Ecto neural progenitor cell (in vitro differentiated cells): ENCODE data around the gene KCNMA1.

Experiments
- DNase-seq: peaks from one replicate; pipeline ENCODE4 v3.0.0-alpha.2; 2018; ENCODE audit warnings: low spot score

Gene KCNMA1

DNA sequence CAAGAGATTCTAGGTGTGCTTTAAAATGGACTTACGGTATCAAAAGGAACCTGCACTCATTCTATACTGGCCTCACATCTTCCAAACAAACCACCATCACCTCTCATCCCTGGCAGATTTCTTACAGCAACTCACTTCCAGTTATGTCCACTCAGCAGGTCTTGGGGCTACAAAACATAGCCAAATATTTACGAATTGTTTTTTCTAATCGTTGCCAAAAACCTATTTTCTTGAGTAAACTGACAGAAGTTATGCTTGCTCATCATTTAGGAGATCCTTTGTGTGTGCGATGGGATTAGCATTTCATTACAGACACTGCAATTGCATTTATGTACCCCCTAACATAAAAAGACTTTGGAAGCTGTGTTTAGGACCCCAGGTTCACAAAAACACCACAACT is 2.7 kb downstream of the KCNMA1 start:
- DNase-seq = no peak

DNA sequence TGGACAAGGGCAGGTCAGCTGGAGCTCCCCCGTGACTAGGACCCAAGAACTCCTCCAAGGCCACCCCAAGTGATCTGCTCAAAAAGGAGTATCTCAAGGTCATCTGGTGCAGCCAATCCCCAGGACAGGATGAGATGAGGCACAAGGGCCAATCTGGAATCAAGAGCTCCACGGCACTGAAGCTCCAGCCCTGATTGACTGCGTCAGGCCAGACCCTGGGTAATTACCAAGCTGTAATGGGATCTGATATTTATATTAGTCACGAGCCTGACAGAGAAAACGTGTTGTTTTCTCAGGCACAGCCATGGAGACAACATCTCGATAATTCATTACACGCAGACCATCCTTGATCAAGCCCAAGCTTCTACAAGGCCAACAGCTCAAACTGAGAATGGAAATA is 4.2 kb downstream of the KCNMA1 start:
- DNase-seq = no peak

DNA sequence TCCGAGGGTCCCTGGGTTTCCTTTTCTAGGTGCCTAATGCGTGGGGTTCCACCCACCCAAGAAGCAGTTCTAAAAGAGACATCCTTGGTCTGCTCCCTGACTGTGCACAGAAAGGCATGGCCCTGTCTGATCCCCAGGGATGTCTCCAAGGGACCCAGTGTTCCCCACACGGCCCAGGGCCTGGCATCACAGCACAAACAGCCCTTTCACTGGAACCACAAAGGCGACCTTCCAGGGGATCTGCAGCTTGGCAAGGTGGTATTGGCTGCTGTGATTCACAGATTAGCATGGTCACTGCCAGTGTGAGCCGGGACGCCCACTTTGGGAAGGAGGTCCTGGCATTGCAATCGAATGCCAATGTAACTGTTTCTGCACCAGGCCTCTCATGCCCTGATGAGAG is 6.4 kb downstream of the KCNMA1 start:
- DNase-seq = no peak

DNA sequence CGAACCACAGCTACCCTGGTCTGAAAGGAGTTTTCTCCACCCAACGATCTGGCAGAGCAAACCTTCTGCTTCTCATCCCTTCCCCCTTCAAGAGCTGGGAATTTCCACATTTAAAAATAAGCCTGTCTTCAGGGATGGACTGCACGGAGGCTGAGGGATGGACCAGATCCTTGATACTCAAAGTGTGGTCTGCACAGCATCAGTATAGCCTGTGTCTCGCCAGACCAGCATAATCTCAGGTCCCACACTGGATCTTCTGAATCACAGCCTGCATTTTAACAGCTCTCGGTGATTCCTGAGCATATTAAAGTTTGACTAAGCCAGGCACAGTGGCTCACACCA is 7.1 kb downstream of the KCNMA1 start:
- DNase-seq = no peak

DNA sequence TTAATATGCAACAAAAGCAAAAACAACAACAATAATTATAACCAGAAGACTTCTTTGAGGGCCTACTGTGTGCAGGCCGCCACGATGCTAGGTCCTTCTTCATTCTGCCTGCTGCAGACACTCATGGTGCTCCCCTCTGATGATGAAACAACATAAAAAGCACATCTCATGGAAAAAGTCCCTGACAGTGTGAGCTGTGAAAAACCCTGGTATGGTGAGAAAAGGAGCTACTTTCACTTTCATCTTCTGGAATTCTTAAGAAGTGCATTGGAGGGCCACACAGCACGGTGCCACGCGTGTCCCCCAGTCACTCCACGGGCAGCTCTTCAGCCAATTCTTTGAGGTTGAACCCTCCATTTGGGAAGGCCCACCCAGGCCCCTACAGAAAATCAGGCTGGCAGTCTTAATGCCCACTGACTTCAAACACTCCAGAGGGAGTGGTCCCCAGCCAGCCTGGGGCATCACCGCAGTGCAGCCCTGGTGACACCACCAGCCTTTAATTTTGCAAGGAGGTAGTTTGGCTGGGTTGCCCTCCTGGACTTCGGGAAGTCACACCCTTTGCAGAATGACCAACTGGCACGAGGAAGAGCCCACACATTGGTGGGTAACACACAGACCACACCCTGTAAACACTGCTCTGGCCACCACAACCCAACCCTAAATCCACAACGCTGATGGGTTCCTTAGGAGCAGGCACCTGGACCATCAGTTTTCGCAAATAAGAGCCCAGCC is 7.7 kb downstream of the KCNMA1 start:
- DNase-seq = no peak

DNA sequence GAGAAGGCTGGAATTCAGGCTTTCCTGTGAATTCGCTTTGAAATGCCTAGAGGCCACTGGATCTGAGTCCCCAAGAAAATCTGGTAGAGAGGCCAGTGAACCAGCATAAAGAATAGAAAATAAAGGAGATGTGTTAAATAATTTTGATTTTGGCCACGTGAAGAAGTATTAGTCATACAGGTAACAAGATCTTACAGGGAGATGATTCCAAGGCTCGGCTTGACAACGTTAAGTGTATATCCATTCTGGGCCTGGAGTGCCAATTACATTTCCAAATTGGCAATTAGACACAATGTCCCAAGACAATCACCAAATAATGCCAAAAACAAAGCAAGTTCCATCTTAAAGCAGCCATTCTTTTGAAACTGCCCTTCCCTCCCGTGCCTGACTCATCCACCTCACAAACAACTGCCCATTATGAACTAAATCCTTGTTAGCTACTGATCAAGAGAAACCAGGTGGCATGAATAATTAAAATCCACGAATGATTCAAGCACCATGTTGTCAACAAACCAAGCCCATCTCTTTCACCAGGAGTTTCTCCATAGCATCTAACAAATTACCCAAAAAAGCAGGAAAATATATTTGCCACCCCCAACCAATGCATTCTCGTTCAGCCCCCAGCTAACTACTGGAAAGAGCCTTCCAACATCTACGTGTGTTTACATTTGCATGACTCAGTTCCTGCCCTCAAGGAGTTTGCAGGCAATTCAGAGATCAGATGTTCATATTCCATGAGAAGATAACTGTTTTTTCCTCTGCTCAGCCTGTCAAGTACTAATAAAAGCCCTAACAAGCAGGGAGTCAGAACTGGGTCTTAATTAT is 8.5 kb downstream of the KCNMA1 start:
- DNase-seq = no peak

DNA sequence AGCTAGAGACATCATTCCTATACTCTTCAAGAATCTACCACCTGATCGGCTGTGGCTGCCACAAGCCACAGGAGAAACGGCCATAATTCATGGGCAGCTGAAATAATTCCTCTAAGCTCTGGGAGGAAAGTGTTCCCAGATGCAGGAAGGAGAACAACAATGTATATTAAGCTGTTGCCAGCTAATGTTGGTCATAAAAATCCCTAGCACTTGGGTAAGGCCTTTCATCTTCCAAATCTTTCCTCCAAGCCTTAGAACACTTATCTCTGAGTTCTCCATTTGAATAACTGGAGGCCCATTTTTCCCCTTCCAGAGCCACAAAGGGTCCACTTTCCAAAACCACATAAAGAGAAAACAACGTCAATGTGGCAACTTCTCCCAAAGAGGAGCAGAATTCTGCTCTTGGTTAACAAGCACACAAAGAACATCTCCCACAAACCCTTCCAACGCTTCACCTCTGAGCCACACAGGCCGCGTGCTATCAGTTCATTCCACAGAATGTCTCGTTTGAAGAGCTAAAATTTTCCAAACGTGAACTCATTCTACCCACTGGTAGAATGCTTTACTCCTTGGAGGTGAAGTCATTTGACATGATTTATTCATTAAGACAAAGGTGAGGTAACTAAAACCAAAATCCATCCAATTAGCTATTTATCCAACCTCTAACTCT is 11.2 kb downstream of the KCNMA1 start:
- no peak for DNase-seq

DNA sequence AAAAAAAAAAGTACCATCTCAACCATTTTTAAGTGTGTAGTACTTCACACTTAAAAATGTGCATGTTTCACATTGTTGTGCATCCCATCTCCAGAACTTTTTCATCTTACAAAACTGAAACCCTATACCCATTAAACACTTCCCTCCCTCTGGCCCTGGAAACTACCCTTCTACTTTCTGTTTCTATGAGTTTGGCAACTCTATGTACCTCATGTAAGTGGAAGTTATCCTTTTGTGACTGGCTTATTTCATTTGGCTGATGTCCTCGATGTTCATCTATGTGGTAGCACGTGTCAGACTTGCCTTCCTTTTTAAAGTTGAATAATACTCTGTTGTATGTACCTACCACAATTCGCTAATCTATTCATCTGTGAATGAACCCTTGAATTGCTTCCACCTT is 12.2 kb downstream of the KCNMA1 start:
- DNase-seq = no peak

DNA sequence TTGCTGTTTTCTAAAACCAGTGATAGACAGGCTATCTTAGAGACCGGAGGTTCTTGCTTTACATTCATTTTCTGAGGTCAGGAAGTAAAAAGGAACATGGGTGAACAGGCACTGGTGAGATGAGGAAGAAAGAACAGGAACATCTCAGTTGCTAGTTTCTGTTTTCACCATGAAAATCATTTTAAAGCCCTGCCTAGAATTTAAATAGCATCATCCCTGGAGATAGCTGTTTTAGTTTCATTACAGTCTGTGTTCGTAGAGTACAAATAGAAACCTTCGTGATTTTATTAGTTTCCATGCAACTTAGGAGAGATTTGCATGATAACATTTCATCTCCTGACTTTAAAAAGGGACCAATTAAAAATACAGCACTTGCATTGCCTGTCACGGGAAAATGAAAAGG is 14.7 kb downstream of the KCNMA1 start:
- no peak for DNase-seq

DNA sequence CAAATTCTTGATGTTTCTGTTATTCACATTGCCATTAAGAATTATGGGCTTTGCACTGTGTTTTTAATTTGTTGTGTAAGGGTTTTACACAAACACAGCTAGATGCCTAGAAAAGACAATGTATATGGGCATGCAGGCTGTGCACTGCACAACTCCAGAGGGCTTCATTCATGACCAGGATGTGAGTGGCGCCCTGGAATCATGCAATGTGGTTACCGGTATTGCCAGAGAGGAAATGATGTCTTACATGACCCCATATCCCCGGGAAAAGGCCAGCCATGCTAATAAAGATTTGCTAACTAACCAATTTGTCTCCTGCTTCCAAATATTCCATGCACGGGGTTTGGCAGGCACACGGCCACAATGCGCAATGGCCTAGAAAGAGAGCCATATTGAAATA is 16.9 kb downstream of the KCNMA1 start:
- DNase-seq = no peak

DNA sequence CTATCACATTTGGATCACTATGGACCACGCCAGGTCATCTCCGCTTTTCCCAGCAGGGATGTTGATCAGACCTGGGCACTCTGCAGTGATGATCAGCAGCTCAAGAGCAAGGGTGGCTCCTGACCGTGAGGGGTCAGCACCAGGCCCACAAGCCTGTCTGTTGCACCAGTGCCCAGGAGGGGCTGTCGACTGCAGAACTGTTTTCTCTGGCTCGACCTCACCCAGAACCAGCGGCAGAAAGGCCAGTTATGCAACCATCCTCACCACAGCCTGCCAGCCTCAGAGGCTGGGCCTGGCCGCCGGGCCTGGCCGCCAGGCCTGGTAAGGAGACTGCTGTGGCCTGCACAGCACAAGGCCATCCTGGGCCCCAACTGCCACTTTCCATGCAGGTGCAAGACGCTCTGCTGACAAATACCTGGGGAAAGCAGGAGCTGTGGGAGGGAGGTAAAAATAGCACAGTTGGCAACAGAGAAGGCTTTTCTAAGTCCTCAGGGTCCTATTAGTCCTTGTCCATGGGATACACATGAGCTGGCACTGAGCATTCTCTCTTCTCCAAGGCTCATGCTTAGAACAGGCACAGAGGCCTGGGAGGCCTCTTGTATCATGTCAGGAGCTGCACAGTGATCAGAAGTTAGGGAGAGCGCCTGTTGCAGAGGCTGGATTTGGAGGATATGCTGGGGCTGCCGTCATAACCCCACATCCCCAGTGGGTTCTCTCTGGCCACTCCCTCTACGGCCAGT is 17.5 kb downstream of the KCNMA1 start:
- DNase-seq = no peak

DNA sequence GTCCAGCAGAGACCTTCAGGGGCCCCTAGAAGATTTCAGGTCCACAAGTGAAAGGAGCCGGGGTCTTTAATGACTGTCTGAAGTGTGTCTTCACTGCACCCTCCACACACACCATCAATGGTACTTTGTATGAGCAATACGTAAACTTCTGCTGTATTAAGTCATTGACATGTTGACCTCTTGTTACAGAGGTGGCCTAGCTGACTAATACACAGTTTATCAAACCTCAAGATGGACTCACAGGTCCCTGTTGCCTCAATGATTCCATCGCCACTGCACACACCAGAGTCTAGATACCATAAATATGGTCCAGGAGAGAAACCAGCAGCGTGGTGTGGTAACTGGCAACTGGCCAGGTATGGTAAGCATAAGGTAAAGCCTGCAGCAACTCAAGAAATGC is 19.5 kb downstream of the KCNMA1 start:
- no peak for DNase-seq

DNA sequence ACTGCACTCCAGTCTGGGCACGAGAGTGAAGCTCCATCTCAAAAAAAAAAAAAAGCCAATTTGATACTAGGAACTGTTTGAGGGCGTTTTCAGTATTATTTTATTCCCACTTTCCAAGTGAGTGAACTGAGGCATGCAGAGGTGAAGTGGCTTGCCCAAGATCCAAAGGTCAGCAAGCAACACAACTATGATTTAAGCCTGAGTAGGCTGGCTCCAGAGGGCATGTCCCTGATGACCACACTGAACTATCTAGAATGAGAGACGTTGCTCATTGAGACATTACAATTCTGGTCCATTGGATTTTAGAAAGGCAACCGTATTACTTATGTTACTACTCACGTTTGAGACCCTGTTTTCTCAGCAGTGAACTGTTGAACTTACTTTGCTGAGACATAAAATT is 20.8 kb downstream of the KCNMA1 start:
- no peak for DNase-seq

DNA sequence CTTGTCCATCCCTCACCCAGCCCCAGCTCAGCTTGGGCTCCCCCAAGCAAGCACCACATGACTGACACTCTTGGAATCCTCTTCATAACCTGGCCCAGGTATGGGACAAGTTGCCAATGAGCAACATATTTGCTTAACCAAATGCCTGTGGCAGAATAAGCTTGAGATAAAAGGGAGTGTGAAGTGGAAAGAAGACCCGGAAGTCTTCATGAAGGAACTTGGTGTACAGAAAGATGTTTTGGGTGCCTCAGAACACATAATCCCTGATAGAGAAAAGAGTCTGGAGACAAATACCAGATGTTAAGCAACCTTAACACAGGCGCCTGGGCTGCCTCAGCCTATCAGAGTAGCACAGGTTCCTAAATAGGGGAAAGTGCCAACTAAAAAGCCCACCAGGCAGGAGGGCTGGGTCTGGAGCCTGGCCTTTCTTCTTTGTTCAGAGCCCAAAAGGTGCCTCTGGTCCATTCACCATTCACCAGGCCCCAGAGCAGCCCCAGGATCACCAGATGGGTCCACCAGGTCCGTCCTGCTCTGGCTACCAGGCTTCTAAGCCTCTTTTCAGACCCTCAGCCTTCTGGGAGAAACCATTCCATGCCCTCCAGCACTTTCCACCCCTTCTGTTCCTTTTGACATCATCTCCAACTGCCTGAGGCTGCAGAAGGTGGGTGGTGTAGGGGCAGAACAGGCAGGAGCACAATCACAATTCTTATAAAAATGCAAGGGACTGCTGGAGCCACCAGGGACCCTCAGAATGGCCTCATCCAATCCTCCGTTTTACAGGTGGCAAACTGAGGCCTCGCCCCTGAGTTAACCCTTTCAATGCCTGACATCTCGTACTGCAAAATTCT is 22.6 kb downstream of the KCNMA1 start:
- DNase-seq = no peak

DNA sequence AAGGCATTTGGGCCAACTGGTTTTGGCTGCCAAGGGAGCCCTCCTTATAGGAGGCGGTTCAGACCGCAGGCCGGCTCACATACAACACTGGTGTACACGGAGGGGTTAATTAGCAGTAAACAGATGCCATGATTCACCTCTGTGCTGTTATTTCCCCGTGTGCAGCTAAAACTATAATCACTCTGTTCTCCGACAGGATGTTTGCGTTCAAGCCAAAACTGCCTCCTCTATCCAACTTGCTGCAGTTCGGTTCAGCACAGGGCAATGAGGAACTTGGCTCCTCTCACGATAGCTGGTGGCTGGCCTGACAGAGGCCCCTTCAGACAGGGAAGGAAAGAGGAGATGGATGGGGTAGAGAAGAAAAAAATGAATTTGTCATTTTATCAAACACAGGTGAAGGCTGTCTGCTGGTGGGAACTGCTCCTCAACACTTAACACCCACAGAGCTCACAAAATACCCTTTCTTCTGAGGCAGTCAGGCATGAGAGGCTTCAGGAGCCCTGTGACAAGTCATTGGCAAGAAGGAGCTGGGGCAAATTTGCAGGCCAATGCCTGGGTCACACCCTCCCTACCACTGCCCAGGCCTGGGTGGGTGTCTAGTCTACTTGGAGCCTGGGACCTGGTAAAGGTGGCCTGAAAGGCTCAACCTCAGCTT is 24.0 kb downstream of the KCNMA1 start:
- no peak for DNase-seq

DNA sequence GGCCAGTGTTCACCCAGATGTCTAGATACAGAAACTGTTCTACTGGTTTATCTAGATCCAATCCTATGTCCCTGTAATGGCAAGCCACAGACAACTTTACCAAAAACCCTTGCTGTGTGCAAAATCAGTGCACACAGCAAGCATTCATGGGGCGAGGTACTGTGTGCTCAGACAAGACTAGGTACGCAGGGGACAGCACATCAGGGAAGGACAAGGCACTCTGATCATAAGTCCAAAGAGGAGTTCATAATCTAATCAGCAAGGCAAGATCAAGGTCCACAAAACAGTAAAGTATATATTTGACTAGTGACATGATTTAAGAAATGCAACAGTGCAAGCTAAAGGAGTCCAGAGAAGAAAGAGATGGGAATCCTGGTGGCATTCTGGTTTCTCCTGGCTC is 25.9 kb downstream of the KCNMA1 start:
- DNase-seq = no peak

DNA sequence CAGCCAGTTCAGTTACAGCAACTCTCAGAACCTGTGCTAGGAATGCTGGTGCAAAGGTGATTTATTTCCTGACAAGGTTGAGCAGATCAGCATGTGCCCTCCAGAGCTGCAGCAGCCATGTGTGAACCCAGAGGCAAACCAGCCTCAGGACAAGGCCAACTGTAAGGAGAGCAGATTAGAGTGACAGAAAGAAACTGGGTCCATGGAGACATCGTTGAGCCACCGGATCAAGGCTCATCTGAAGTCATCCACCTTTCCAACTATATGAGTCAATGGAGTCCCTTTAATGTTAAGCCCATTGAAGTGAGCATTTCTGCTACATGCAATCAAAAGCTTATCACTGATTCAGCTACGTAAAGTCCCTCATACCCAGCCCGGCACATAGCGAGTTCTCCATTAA is 26.4 kb downstream of the KCNMA1 start:
- no peak for DNase-seq

DNA sequence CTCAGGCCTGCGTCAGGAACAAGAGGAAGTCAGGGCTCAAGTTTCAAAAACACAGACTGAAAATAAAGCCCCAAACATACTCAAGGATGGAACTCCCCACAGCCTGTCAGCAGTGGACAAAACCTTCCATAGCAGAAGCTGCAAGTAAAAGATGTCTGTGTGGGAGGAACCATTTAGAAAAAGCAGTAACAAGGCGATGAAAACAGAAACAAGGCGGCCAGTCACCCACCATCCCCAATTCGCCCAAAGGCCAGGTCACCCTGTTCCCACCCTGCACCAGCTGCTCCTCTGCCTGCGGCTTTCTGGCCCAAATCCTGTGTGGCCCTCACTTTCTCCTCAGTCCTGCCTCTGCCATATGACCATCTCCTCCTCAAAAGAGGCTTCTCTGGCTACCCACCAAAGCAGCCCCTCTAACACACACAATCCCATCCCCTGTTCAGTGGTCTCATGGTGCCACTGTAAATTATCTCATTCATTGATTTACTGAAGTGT is 27.8 kb downstream of the KCNMA1 start:
- no peak for DNase-seq

DNA sequence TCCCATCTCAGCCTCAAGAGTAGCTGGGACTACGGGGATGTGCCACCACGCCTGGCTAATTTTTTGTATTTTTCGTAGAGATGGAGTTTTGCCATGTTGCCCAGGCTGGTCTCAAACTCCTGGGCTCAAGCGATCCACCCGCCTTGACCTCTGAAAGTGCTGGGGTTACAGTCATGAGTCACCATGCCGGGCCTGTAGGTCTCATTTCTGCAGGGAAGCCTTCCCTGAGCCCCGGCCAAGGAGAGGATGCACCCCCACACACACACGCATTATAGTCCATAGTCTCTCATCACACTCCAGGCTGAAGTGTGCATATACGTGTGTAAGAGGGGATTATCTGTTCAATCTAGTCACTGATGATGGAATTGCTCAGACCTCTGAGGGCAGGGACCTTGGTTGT is 29.3 kb downstream of the KCNMA1 start:
- no peak for DNase-seq

DNA sequence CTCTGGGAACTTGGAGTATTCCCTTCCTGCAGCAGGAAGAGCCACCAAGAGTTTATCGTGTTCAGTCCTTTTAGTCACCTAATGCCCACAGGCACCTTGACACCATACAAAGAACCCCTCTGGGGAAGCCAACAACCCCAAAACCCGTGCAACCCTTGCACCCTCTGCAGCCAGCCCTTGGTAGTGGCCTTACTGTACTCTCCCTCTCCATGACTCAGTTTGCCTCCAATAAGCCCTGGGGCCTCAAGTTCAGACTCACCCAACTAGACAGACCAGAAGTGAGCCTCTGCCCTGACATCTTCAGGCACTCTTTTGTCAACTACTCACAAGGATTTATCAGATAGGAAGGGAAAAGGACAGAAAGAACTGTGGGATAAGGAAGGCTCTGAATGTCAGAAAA is 30.9 kb downstream of the KCNMA1 start:
- DNase-seq = no peak

DNA sequence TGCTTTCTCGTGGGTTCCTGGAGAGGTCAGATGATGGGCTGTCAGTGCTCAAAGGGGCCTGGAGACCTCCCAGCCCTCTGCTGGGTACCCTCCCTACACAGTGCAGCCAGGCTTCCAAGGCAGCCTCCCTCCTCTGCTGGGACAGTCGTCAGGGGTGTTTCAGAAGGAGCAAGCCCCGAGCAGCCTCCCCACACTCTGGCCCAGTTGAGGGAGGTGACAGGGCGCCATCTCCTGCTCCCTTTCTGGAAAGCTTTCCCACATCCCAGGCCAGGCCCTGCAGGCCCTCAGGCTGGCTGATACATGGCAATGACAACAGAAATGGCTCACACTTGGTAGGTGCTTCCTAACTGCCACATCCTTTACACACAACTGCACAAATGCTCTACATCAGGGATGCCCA is 32.1 kb downstream of the KCNMA1 start:
- DNase-seq = no peak
